Measurements from ENCODE around the gene LDB2.

LDB2 gene

DNA sequence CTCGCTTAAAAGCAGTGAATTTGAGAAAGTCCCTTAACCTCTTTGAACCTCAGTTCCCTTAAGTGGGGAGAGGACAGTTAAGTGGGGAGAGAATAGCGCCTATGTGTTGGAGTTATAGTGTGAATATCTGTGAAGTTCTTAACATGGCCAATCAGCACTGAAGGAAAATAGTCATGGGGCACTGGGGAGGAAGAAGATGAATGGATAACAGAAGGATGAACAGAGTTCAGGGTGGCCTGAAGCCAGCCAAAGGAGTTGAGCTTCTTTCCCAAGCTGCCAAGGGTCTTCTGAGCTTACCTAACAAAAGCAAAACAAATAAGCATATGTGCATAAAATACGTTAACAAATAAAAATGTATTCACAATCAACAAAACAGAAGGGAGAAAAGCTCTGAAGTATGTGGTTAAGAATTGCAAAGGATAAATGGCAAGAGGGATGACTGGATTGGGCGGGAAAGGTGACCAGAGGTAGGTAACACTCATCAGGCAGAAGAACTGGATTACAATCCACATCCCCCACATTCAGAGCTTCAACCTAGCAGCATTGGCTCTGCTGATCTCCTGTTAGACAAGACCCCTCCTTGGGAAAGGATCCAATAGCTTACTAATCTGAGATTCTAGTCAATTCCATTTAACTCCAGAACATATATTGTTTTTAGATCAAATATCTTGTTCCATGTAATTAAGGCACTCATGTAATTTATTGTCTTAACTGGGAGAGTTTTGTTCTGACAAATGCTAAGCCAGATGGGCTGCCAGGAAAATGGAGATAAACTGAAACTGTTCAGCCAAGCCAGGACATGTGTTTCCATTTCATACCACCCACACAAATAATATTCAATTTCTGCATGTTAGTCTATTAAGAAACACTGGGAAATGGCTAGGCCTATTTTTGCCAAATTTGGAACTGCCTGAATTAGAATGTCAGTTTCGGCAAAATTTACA is 221.2 kb downstream of the LDB2 start:
- no peak for DNase-seq

GRCh38 chr4:16676230-16676770 is 222.1 kb downstream of the LDB2 start:
- no peak for DNase-seq

- no peak for DNase-seq
These were observed 224.4 kb downstream of the LDB2 start for GRCh38 chr4:16674082-16674481.

GRCh38 chr4:16672421-16672820 is 226.0 kb downstream of the LDB2 start:
- no peak for DNase-seq

- no peak for DNase-seq
These were observed 226.7 kb downstream of the LDB2 start for GRCh38 chr4:16671741-16672140.

DNA sequence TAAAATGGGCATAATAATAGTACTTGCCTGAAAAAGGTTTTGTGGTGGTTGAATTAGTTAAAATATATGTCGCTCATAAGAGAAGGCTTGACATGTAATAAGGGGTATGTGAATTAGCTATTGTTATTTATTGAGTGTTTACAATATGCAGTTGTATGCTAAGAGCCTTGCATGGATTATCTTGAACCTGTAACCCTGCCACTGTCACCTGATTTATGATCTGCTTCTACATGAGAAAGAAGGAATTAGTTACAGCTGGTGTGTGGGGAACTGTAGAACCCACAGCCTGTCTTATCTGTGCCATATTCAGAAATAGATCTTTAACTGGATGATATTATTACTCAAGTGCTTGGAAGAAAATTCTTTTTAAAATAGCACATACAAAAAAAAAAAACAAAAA is 227.7 kb downstream of the LDB2 start:
- no peak for DNase-seq

DNA sequence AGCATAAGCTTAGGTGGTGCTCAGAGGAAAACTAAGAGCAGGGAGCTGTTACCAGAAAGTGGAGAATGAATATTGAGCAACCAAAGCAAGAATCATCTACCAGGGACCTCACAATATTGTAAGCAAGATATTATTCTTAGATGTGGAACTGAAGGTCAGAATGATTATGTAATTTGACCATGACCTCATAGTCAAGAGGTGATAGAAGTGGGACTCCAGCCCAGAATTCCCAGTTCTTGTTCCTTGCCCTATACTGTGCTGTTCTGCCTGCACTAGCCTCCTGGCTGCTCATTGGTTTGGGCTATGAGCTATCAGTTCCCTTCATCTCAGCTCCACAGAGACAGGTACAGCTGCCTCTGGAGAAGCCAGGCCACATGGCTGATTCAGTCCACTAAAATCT is 229.4 kb downstream of the LDB2 start:
- no peak for DNase-seq

DNA sequence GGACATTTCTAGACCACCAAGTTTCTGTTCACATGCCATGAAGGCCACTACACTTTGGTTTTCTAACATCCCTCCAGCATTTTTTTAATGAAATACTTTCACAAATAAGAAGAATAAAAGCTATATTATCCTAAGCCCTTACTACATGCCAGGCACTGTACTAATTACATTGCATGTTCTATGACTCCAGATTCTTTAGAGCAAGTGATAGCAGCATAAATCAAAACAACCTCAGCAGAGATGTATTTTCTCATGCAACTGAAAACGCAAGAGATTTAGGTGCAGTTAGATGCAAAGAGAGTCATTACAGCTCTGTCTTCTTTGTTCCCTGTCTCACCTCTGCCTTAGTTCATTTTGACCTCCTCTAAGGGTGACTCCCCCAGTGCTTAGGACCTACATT is 230.0 kb downstream of the LDB2 start:
- no peak for DNase-seq

DNA sequence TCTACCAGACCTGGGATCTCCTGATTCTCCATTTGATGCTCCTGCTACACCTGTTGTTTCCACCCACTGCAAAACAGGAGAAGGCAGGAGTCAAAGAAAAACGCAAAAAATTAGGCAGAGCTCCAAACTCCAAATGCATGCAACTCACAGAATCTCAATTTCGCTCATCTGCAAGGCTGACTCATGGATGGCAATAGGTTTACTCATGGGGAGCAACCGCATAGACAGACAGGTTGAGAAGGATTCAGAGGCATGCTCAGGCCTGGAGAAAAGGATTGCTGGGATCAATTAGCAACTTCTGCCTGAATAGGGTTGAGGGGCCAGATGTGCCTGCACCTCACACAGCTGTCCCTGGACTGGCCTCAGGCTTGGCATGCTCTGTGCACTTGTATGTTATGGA is 231.0 kb downstream of the LDB2 start:
- DNase-seq, result no peak

DNA sequence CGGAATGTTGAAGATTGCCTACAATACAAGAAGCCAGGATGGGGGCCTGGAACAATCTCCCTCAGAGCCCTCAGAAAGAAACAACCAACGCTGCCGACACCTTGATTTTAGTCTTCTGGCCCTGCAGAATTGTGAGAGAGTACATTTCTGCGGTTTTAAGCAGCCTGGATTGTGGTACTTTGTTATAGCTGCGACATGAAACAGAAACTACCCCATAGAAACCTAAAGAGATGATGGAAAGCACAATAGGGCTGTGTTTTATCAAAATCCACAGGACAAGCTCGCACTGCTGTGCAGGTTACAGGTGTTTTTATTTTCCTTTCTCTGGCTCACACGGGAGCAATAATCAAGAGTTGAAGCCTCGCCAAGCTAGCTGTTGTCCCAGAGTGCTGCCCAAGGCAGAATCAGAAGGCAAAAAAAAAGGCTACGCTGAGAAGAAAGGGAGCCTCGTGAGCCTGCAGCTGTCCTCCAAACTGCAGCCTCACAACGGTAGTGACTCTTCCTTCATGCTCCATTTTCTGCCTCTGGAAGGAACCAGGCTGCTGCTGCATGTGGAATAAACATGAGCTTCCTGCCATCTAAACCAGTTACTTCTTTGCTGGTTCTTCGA is 232.4 kb downstream of the LDB2 start:
- no peak for DNase-seq

- DNase-seq, result no peak
These were observed 234.7 kb downstream of the LDB2 start for GRCh38 chr4:16663732-16664131.

- no peak for DNase-seq
These were observed 235.1 kb downstream of the LDB2 start for GRCh38 chr4:16663307-16663706.

DNA sequence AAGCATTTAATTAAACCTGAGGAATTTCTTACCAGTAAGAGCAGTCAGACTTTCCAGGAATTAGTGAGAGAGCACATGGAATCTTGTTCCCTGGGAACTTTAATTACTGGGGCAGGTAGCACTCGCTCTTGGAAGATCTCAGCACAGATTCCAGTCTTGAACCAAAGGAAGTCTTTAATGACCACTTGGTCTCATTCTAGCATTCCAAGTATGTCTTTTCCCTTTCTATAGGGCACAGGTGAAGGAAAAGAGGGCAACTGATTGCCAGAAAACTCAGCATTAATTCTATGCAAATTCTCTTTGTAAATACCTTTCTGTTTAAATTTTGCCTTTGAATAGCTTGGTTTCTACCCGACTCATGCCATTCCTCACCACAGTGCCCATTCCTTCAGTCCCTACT is 236.6 kb downstream of the LDB2 start:
- no peak for DNase-seq

- no peak for DNase-seq
These were observed 237.8 kb downstream of the LDB2 start for GRCh38 chr4:16660656-16661055.

DNA sequence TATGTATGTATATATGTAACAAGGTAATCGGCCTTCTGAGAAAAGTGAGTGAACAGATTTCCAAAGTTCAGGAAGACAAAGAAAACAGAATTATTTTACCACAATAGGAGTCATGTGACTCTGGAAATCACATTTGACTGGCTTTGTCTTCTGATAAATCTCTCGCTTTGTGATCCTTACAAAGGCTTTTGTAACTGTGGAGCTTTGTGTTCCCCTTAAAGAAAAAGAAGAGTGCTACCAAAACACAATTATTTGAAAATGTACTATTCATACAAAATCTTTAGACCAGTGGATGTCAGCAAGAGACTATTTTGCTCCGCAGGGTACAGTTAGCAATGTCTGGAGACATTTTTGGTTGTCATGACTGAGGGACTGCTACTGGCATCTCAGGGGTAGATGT is 238.8 kb downstream of the LDB2 start:
- DNase-seq, result no peak

- no peak for DNase-seq
These were observed 239.4 kb downstream of the LDB2 start for GRCh38 chr4:16659079-16659478.

- no peak for DNase-seq
These were observed 240.3 kb downstream of the LDB2 start for GRCh38 chr4:16658183-16658582.

DNA sequence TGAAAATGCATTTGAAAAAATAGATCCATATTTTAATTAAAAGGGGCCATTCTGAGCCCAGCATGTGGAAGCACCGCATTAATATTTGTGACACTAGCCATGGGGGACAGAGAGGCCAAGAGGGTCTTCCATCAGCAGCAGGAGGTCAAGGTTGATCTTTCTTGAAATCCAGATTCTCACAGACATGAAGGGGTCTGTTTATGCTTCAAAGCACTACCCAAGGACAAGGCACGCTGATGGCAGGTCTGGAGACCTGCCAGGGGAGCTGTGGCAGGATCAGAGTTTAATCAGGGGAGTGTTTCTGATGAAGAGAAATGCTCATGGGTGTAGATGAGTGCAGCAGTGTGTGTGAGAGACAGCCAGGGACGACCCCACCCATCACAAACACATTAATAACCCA is 243.3 kb downstream of the LDB2 start:
- DNase-seq, result no peak

GRCh38 chr4:16652732-16653305 is 245.6 kb downstream of the LDB2 start:
- no peak for DNase-seq

- DNase-seq, result no peak
These were observed 252.0 kb downstream of the LDB2 start for GRCh38 chr4:16646459-16646858.

DNA sequence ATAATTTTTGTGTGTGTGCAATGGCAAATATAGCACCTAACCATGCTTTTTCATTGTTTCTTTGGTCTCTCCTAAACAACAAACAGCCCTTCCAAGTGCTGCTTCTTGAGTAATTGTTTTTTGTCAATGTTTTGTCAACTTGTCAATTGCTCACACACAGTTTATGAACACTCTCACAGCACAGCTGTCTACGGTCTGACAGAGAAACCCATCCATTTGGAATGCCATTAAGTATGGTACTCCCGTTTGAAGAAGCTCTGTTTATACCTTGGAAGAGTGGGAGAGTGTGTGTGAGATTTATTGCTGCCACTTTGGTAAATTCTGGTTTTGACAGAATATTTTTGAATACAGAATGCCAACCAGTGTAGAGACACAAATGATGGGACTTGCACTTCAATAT is 254.6 kb downstream of the LDB2 start:
- no peak for DNase-seq

DNA sequence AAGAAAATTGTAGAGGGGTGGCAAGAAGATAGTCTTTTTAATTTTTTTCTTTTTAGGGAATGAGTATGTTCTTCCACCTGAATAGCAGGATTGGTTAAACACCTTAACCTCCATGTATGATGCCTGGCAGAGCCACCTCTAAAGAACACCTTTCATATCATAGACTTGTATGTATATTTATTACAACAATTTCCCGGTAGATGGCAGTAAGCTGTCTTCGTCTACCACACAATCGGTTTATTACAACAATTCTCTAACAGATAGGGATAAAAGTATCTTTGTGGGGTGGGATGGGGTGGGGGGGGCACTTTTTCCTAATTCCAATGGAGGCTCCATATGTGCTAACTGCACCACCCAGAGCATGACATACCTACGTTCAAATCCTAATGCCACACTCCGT is 255.5 kb downstream of the LDB2 start:
- no peak for DNase-seq

GRCh38 chr4:16641971-16642370 is 256.5 kb downstream of the LDB2 start:
- DNase-seq, result no peak
